ENCODE data around the gene RTN4RL1. TPM values are rescaled to one million over a fixed set of nuclear protein-coding genes. Genes with fewer than 3 reads are reported as not detected.
A peak's percentile ranks its signal among the peaks of the same experiment; 100 is the strongest.

Gene RTN4RL1
- total and polyA plus RNA-seq, 2 of the 4 experiments (the other 2 are of a cell fraction) = under 0.01 to 0.03 TPM

GRCh38 chr17:2058586-2059546 lies 33.7 kb upstream of the RTN4RL1 start (continued):
- TF ChIP-seq CTCF (conservative IDR thresholded peaks at IDR 0.05; ENCODE audit: low read depth, low read length) (peak; percentile 68), MAZ (IDR thresholded peaks at IDR 0.05; ENCODE audit: borderline replicate concordance, low read depth, low read length) (peak; percentile 20; the same call in 1 of the 2 replicates), SMC3 (IDR thresholded peaks at IDR 0.05; ENCODE audit: low read depth, low read length) (peak; percentile 53)
